ENCODE data around the gene ZNF480. TPM values are rescaled to one million over a fixed set of nuclear protein-coding genes. Genes with fewer than 3 reads are reported as not detected.

Gene ZNF480
- total RNA-seq = 4.6 and 6.1 TPM in 2 replicates

GRCh38 chr19:52296773-52297600 is at the start of gene ZNF480:
Gene ZNF480, plus strand, starts transcription at chr19:52297169. Its CDS starts 3,244 bp downstream, at chr19:52300413.

DNA sequence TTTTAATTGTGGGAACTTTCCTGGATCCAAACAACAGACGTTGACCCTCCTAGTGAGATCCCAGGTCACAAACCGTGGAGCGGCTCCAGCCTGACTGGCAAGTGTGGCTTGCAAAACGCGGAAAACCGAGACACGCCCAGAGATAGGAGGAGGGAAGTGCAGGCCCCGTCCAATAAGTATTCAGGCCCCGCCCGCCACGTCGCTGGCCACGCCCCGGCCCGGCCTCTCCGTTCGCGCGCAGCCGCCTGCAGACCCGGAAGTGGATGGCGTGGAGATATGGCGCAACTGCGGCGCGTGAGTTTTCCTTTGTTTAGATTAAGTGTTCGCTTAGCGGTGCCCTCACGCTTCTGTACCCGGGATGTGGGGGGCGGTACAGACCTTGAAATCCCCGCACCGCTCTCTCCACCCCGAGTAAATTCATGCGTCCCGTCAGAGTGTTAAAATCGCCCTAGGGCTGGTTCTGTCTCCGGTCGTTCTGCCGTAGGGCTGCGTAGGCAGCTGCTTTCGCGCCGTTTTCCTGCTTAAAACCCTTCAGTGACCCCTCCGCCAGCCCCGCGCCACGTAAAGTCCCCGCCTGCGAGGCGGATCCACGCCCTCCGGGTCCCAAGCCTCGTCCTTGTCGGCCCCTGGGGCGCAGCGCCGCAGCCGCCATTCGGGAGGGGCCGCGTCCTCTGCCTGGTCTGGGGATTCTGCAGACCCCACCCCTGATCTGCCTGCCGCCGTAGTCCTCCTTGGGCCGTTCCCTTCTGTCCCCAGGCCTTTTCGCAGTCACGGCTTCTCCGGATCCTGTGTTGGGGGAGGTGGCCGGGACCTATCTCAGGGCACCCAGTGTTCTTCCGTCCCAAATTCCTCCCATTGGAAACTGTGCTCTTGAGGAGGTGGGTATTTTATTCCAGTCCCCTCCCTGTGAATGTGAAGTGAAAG is 27.4 kb upstream of the ZNF480 start, which contains the start of gene ZNF766:
Gene ZNF766 (plus strand): TSS at position 250 of the 924 bp plus-strand sequence. CDS start 27 bp downstream, at position 277.

GRCh38 chr19:52336117-52336790 is 39.3 kb downstream of the ZNF480 start, which contains the start of gene ZNF610:
Gene ZNF610, plus strand, starts transcription at chr19:52336243. Its CDS starts 12,930 bp downstream, at chr19:52349173.

DNA sequence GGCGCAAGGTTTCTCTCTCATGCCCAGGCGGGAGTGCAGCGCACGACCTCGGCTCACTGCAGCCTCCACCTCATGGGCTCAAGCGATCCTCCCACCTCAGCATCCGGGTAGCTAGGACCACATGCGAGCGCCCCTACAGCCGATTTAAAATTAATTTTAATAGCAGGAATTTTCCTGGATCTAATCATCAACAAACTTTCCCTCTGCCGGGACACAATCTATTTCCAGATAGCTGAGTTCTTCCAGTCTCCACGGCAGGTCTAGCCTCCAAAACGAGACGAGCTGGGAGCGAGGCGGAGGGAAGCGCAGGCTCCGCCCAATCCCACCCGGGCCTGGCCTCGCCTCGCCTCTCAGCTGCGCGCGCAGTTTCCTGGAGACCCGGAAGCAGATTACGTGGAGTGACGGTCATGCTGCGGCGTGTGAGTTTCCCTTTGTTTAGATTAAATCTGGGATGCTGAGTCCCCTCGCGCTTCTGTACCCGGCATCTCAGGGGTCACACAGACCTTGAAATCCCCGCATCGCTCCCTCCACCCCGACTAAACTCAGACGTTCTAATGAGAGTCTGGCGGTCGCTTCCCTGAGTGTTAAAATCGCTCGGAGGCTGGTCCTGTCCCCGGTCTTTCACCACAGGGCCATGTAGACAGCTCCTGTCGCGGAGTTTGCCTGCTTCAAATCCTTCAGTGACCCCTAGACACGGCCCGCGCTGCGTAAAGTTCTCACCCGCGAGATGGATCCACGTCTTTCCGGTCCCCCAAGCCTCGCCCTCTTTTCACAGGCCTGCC is 72.8 kb downstream of the ZNF480 start, which contains the start of gene ZNF880:
Gene ZNF880 (plus strand): TSS at position 365 of the 782 bp plus-strand sequence. CDS start 43 bp downstream, at position 408.

Other genes with a start within 250 kb of the ZNF480 start
- 5.8 and 9.3 TPM in 2 replicates for gene ZNF432, start 248.3 kb upstream of the ZNF480 start, total RNA-seq
- 21.4 and 24.2 TPM in 2 replicates for gene ZNF841, start 201.4 kb upstream of the ZNF480 start, total RNA-seq
- 9.4 and 12.1 TPM in 2 replicates for gene ZNF616, start 157.2 kb upstream of the ZNF480 start, total RNA-seq
- 6.5 and 7.5 TPM in 2 replicates for gene ZNF836, start 125.5 kb upstream of the ZNF480 start, total RNA-seq
- gene PPP2R1A, start 107.1 kb upstream of the ZNF480 start, total RNA-seq = 83.5 and 112 TPM in 2 replicates
- gene ZNF766, start 27.6 kb upstream of the ZNF480 start, total RNA-seq = 8.4 and 11.6 TPM in 2 replicates
- gene ZNF610, start 39.1 kb downstream of the ZNF480 start, total RNA-seq = 2.3 and 3.6 TPM in 2 replicates
- gene ZNF880, start 72.8 kb downstream of the ZNF480 start, total RNA-seq = 33.1 and 37.4 TPM in 2 replicates
- 23.9 and 29.4 TPM in 2 replicates for gene ZNF528, start 100.7 kb downstream of the ZNF480 start, total RNA-seq
- not detected in 2 replicates for gene ZNF534, start 132.0 kb downstream of the ZNF480 start, total RNA-seq
- gene ZNF578, start 156.4 kb downstream of the ZNF480 start, total RNA-seq = 3.1 and 3.4 TPM in 2 replicates
- gene ZNF808, start 230.5 kb downstream of the ZNF480 start, total RNA-seq = 14.5 and 18.9 TPM in 2 replicates